CD14-positive monocyte (primary cell): Measurements from ENCODE around the gene FBH1. TPM values are rescaled to one million over a fixed set of nuclear protein-coding genes. Genes with fewer than 3 reads are reported as not detected.
"Not testable (repeated sequence)": the region's sequence is repeated elsewhere in the genome, so short reads cannot be mapped to it uniquely, and the experiment has no call there.

Source experiments
- DNase-seq, 3 donors: peaks; one replicate each; pipeline ENCODE4 v3.0.0-alpha.2; 2011 to 2022
- H2AFZ ChIP-seq: 2 replicates; pipeline ENCODE4 v1.6.0; 2012; ENCODE audit warnings: mild to moderate bottlenecking, low read depth, low read length, inconsistent platforms; ENCODE audit not compliant: insufficient read depth, poor library complexity, severe bottlenecking
- H3K27ac ChIP-seq, 2 donors: 1 replicate in 1 of 2; 2 replicates in 1 of 2; pipeline ENCODE4 v1.5.1; 2012 to 2013; ENCODE audit warnings: low read length in 2 of 2, control low read depth in 1 of 2, inconsistent platforms in 1 of 2, low read depth in 1 of 2, mild to moderate bottlenecking in 1 of 2
- H3K27me3 ChIP-seq, 2 donors: one replicate each; pipeline versions ENCODE4 v1.6.0 to v1.6.1; 2011 to 2013; ENCODE audit warnings: low read length in 2 of 2; ENCODE audit not compliant: control insufficient read depth in 2 of 2, insufficient read depth in 2 of 2
- H3K36me3 ChIP-seq, 2 donors: replicated peaks in 1 of 2; 1 replicate in 1 of 2; 2 replicates in 1 of 2; pipeline versions ENCODE4 v1.5.1 to v1.6.1; 2012 to 2013; ENCODE audit warnings: low read length in 2 of 2, control low read depth in 1 of 2, inconsistent platforms in 1 of 2, mild to moderate bottlenecking in 1 of 2; ENCODE audit not compliant: insufficient read depth in 2 of 2, control insufficient read depth in 1 of 2
- H3K4me1 ChIP-seq, 2 donors: 1 replicate in 1 of 2; 2 replicates in 1 of 2; pipeline versions ENCODE4 v1.5.1 to v1.6.1; 2012 to 2013; ENCODE audit warnings: low read length in 2 of 2, control low read depth in 1 of 2, inconsistent platforms in 1 of 2, mild to moderate bottlenecking in 1 of 2, moderate library complexity in 1 of 2; ENCODE audit not compliant: insufficient read depth in 2 of 2, control insufficient read depth in 1 of 2
- H3K4me2 ChIP-seq: replicated peaks from 2 replicates; pipeline ENCODE3; 2012; ENCODE audit warnings: low read length, moderate library complexity, mild to moderate bottlenecking; ENCODE audit not compliant: poor library complexity, severe bottlenecking; ENCODE audit errors: extremely low read depth
- H3K4me3 ChIP-seq, 3 experiments: fragments of 200-600 bp in 1 of 3; sonication (generic) in 1 of 3; replicated peaks in 1 of 3; 1 replicate in 2 of 3; 2 replicates in 1 of 3; pipeline ENCODE4 v1.5.1; 2011 to 2013; ENCODE audit warnings: low read length in 3 of 3, mild to moderate bottlenecking in 3 of 3, control low read depth in 2 of 3, low read depth in 2 of 3, inconsistent platforms in 1 of 3, moderate library complexity in 1 of 3
- H3K79me2 ChIP-seq: 2 replicates; pipeline ENCODE4 v1.6.0; 2012; ENCODE audit warnings: mild to moderate bottlenecking, control low read depth, inconsistent platforms, low read length, moderate library complexity; ENCODE audit not compliant: insufficient read depth
- H3K9ac ChIP-seq: 2 replicates; pipeline ENCODE4 v1.6.0; 2017; ENCODE audit warnings: low read length, mild to moderate bottlenecking; ENCODE audit not compliant: insufficient read depth, poor library complexity, severe bottlenecking
- H3K9me3 ChIP-seq, 2 donors: replicated peaks in 1 of 2; 1 replicate in 1 of 2; 2 replicates in 1 of 2; pipeline versions ENCODE4 v1.5.1 to v1.6.1; 2012 to 2013; ENCODE audit warnings: low read length in 2 of 2, control low read depth in 1 of 2; ENCODE audit not compliant: control insufficient read depth in 1 of 2, insufficient read depth in 1 of 2
- H4K20me1 ChIP-seq: 2 replicates; pipeline ENCODE4 v1.6.0; 2012; ENCODE audit warnings: mild to moderate bottlenecking, low read length, control low read depth, moderate library complexity; ENCODE audit not compliant: insufficient read depth
- H3K27ac Mint-ChIP-seq, 7 donors: one replicate each; pipeline ENCODE4 v1.8.0; 2020; ENCODE audit warnings: mild to moderate bottlenecking in 7 of 7, mixed read lengths in 7 of 7, moderate library complexity in 6 of 7, inconsistent platforms in 2 of 7
- H3K27me3 Mint-ChIP-seq, 3 donors: one replicate each; pipeline ENCODE4 v1.8.0; 2021 to 2022; ENCODE audit warnings: low read depth in 3 of 3, mild to moderate bottlenecking in 3 of 3, mixed read lengths in 3 of 3, moderate library complexity in 3 of 3, inconsistent platforms in 1 of 3
- H3K36me3 Mint-ChIP-seq, 2 donors: one replicate each; pipeline ENCODE4 v1.8.0; 2020; ENCODE audit warnings: mixed read lengths in 2 of 2, inconsistent platforms in 1 of 2, mild to moderate bottlenecking in 1 of 2
- H3K4me1 Mint-ChIP-seq: one replicate; pipeline ENCODE4 v1.8.0; 2020; ENCODE audit warnings: mild to moderate bottlenecking, mixed read lengths
- H3K4me3 Mint-ChIP-seq, 2 donors: one replicate each; pipeline ENCODE4 v1.8.0; 2020; ENCODE audit warnings: mild to moderate bottlenecking in 2 of 2, mixed read lengths in 2 of 2, moderate library complexity in 1 of 2
- H3K9me3 Mint-ChIP-seq, 7 donors: one replicate each; pipeline ENCODE4 v1.8.0; 2020 to 2022; ENCODE audit warnings: mixed read lengths in 7 of 7, mild to moderate bottlenecking in 6 of 7, moderate library complexity in 6 of 7, inconsistent platforms in 2 of 7
- WGBS: methylation state at CpG from one replicate; pipeline ENCODE4 v1.1.5; 2013; ENCODE audit warnings: missing lambda C conversion rate; ENCODE audit not compliant: insufficient coverage; 5-methylcytosine and 5-hydroxymethylcytosine counted together
- intact Hi-C, 2 donors: fragments of 100-400 bp; cut with micrococcal nuclease; formaldehyde crosslinking; loops; one replicate each; pipeline versions ENCODE4 v1.15.0 to v1.15.1; 2023
- polyA plus RNA-seq, 3 donors: library from polyadenylated mRNA; depleted of rRNA in 1 of 3; unstranded in 2 of 3; stranded (reverse) in 1 of 3; fragments of 300-500 nt in 2 of 3; fragments of >200 nt in 1 of 3; fragmentation: Illumina TruSeq in 2 of 3; gene quantifications; 1 replicate in 2 of 3; 2 replicates in 1 of 3; pipeline ENCODE4 v1.2.3, GENCODE V29; 2012 to 2021
- TF ChIP-seq, protein P1 (sequence below): fragments of 200-600 bp; IDR thresholded peaks from one replicate; pipeline ENCODE4 v1.8.0; 2022; ENCODE audit warnings: antibody characterized with exemption, mild to moderate bottlenecking

The FBH1 gene
- polyA plus RNA-seq, 3 donors, result 33.9 to 73.3 (median 48.3) TPM

DNA sequence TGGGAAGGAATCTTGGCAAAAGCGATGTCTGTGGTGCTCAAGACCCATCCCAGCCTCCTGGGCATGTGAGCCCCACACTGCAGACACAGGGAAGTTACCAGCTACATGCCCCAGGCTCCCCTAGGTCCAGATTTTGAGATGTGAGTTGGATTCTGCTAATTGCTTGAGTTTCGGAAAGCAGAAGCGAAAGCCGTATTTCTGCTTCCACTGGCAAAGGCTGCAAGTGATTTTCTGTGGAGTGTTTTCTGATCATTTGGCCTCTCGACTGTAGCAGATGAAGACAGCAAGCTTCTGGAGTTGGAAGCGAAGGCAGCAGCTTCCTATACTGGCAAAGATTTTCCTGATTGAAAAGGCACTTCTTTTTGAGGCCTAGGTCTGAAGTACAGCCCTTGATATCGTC, 30.0 kb upstream of the FBH1 start:
- no peaks in the 10 kb centered on the region for H3K36me3 ChIP-seq
- no peak overlapping the region for H3K4me2 ChIP-seq
- no peak for DNase-seq
- Mint-ChIP-seq H3K4me1 (peaks cover 6% of the 10 kb centered on the region), H3K36me3 (peaks cover 0 to 2% of the 10 kb centered on the region in 2 donors), H3K4me3 (no peak overlapping the region), H3K27me3 (peaks cover 0 to 5% (median 3%) of the 10 kb centered on the region in 3 donors), H3K27ac (peak overlapping the region in 1 of 7 donors; percentile 54), H3K9me3 (peaks cover 0 to 9% (median 3%) of the 10 kb centered on the region in 7 donors)
- WGBS, result 80% methylated on average over 6 of the region's 7 CpGs
- H3K9me3 ChIP-seq, result peaks cover 0 to 4% of the 10 kb centered on the region in 2 donors
- no peaks in the 10 kb centered on the region for H3K27me3 ChIP-seq
- no peak overlapping the region for H3K27ac ChIP-seq
- intact Hi-C loops, result no loop called here
- no peak overlapping the region for H2AFZ ChIP-seq
- no peaks in the 10 kb centered on the region for H4K20me1 ChIP-seq
- H3K4me1 ChIP-seq, result peaks cover 0 to 7% of the 10 kb centered on the region in 2 donors
- H3K79me2 ChIP-seq, result no peaks in the 10 kb centered on the region
- H3K9ac ChIP-seq, result no peak overlapping the region
- H3K4me3 ChIP-seq, result no peak overlapping the region
- TF ChIP-seq, protein P1, sequence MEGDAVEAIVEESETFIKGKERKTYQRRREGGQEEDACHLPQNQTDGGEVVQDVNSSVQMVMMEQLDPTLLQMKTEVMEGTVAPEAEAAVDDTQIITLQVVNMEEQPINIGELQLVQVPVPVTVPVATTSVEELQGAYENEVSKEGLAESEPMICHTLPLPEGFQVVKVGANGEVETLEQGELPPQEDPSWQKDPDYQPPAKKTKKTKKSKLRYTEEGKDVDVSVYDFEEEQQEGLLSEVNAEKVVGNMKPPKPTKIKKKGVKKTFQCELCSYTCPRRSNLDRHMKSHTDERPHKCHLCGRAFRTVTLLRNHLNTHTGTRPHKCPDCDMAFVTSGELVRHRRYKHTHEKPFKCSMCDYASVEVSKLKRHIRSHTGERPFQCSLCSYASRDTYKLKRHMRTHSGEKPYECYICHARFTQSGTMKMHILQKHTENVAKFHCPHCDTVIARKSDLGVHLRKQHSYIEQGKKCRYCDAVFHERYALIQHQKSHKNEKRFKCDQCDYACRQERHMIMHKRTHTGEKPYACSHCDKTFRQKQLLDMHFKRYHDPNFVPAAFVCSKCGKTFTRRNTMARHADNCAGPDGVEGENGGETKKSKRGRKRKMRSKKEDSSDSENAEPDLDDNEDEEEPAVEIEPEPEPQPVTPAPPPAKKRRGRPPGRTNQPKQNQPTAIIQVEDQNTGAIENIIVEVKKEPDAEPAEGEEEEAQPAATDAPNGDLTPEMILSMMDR, result no peak

DNA sequence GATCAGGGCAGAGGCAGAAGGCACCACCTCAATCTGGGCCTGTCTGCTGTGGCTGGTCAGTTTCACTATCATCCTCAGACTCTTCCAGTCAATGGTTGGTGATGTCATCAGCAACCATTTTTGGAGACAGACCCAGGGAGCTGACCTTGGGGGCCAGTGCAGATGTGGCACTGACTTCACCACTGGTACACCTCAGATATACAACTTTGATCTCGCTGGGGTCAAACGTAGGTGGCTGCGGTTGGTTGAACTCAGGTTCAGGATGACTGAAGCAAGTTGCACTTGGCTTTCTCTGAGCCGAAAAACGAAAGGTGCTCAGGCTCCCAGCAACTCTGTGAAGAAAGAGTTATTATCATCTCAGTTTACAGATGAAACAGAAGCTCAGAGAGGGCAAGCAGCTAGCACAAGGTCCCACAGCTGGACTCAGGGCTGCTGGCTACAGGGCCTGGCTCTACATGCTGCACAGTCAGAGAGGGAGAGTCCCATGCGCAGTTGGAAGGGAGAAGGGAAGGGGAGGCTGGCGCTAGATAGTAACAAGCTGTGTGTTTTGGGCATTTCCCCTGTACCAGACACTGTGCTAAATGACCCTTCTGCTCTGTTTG, 27.6 kb upstream of the FBH1 start:
- 96% methylated on average over 5 of the region's 7 CpGs for WGBS
- H3K9ac ChIP-seq, result no peak overlapping the region
- TF ChIP-seq, protein P1, result no peak
- no peaks in the 10 kb centered on the region for H4K20me1 ChIP-seq
- Mint-ChIP-seq H3K36me3 (peaks cover 0 to 2% of the 10 kb centered on the region in 2 donors), H3K9me3 (peaks cover 0 to 9% (median 3%) of the 10 kb centered on the region in 7 donors), H3K27me3 (peaks cover 0 to 5% (median 2%) of the 10 kb centered on the region in 3 donors), H3K4me1 (peaks cover 23% of the 10 kb centered on the region), H3K4me3 (no peak overlapping the region), H3K27ac (no peak overlapping the region)
- intact Hi-C loops, result no loop called here
- H3K79me2 ChIP-seq, result no peaks in the 10 kb centered on the region
- H3K9me3 ChIP-seq, result peaks cover 0 to 4% of the 10 kb centered on the region in 2 donors
- H3K36me3 ChIP-seq, result no peaks in the 10 kb centered on the region
- no peak overlapping the region for H3K4me2 ChIP-seq
- DNase-seq, result no peak
- no peaks in the 10 kb centered on the region for H3K27me3 ChIP-seq
- H3K4me1 ChIP-seq, result peaks cover 16 to 21% of the 10 kb centered on the region in 2 donors
- no peak overlapping the region for H2AFZ ChIP-seq
- H3K4me3 ChIP-seq, result no peak overlapping the region
- no peak overlapping the region for H3K27ac ChIP-seq

DNA sequence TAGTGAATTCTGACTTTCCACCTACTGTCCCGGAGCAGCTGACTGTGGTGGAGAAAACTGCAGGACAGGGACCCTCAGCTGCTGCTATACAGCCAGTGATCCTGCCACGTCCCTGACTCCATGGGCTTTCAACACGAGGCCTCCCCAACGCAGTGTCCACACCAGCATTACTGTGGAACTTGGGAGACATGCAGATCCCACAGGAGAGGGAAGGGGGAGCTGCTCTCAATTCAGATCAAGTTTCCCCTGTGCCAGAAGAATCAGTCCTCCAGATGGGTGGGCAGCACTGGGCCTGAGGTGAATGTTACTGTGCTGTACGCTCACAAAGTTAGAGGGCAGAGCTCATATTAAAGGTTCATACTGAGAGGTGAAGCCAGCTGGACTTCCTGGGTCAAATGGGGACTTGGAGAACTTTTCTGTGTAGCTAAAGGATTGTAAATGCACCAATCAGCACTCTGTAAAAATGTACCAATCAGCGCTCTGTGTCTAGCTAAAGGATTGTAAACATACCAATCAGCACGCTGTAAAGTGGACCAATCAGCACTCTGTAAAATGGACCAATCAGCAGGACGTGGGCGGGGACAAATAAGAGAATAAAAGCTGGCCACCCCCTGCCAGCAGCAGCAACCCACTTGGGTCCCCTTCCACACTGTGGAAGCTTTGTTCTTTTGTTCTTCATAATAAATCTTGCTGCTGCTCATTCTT, 26.9 kb upstream of the FBH1 start:
- not testable (repeated sequence) for H3K4me3 Mint-ChIP-seq, H3K27ac ChIP-seq

More for the DNA sequence above, 26.9 kb upstream of the FBH1 start:
- DNase-seq, H2AFZ ChIP-seq, H3K36me3 Mint-ChIP-seq, H3K4me2 ChIP-seq, H3K9me3 ChIP-seq, H3K4me3 ChIP-seq, H3K27ac Mint-ChIP-seq, H3K27me3 ChIP-seq, H3K36me3 ChIP-seq, H3K27me3 Mint-ChIP-seq, H3K79me2 ChIP-seq, H3K9ac ChIP-seq, intact Hi-C loops, H4K20me1 ChIP-seq: not testable (repeated sequence)
- 89% methylated on average over 7 of the region's 9 CpGs for WGBS
- H3K4me1 ChIP-seq, result peaks cover 16 to 21% of the 10 kb centered on the region in 2 donors
- peaks cover 26% of the 10 kb centered on the region for H3K4me1 Mint-ChIP-seq
- H3K9me3 Mint-ChIP-seq, result peaks cover 3 to 15% (median 4%) of the 10 kb centered on the region in 7 donors
